GM18499 (cell line): ENCODE data around the gene ATP2B1.

ENCODE experiments used
- ATAC-seq: cut with Tn5 transposase; IDR thresholded peaks from one replicate; pipeline ENCODE4 v1.9.1; 2021; ENCODE audit warnings: moderate number of reproducible peaks; ENCODE audit not compliant: insufficient read depth, unreplicated experiment

Gene ATP2B1

GRCh38 chr12:89551747-89552146, 156.9 kb downstream of the ATP2B1 start:
- ATAC-seq: no peak

DNA sequence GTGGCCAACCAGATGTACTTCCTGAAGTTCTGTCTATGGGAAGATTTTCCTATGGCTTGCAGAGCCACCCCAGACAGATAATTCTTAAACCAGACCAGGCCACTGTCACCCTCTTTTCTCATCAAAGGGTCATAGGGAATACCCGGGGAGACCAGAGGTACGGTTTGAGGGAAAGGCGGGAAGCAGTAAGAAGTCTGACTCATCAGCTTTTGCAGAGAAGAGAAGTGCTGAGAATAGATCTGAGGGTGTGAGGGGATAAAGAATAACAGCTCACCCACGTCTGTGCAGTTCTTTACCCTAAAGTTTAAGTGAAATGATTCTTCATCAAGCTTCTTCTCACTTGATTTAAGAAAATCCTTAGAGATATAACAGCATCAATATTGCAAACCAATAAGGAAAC, 161.5 kb downstream of the ATP2B1 start:
- no peak for ATAC-seq

- ATAC-seq: no peak
These were observed 162.5 kb downstream of the ATP2B1 start for GRCh38 chr12:89546151-89546550.

GRCh38 chr12:89544681-89545184, 163.9 kb downstream of the ATP2B1 start:
- no peak for ATAC-seq

DNA sequence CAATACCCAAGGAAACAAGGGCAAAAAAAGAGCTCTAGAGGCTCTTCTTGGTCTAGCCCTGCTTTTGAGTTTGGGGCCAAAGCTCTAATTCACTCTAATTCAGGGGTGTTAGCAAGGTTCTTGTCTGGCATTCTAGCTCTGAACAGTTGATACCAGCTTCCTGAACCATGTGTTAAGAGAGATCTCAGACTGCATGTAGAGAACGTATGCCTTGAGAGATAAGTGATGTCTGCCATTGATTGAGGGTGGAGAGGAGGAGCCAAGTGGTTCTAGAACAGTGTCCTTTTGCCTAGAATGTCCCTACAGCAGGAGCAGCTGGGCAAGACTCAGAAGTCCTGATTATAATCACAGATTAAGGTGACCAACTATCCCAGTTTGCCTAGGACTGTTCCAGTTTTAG, 164.6 kb downstream of the ATP2B1 start:
- ATAC-seq: no peak

GRCh38 chr12:89542912-89543592, 165.6 kb downstream of the ATP2B1 start:
- ATAC-seq: no peak

DNA sequence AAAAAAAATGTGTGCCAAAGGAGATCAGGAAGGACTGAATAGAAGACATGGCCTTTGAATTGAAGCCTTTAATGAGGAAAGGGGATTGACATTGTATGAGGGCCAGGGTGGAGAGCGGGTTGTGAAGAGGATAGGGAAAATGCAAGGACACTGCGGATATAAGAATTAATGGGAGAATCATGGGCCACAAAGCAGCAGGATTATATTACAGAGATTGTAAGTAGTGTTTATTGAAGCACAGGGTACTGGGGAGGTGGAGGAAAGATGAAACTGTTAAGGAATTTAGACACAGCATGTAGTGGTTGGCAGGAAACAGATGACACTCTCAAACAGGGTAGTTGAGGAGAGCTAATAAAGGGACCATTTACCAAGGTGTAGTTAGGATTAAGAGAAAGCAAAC, 166.4 kb downstream of the ATP2B1 start:
- ATAC-seq: no peak

GRCh38 chr12:89540586-89540985, 168.1 kb downstream of the ATP2B1 start:
- ATAC-seq: no peak

- no peak for ATAC-seq
These were observed 169.0 kb downstream of the ATP2B1 start for GRCh38 chr12:89539426-89540223.

DNA sequence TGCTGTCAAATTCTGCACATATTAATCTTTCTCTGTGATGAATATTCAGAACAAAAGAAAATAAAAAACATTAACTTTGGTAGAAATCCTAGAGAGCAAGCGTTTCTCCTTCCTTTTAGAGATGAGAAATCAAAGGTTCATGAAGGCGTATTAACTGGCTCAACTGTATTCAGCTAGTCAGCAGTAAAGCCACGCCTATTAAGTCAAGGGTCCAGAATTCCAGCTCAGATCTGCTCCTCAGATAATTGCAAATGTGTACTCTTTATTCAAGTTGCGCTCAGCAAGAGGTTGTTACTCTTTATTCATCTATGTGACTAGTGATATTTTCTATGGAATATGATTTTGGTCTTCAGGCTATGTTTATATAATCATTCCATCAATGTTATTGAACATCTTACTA, 169.7 kb downstream of the ATP2B1 start:
- ATAC-seq: no peak
